RWPE2 (cell line): ENCODE results near the gene DOCK7.
A peak's percentile ranks its signal among the peaks of the same experiment; 100 is the strongest.

Experiments
- ATAC-seq: fragments of 200-7000 bp; cut with Tn5 transposase; 3 replicates; pipeline ENCODE4 v1.9.1; 2021; ENCODE audit warnings: low read depth
- DNase-seq: peaks from one replicate; pipeline ENCODE4 v3.0.0-alpha.2; 2020; ENCODE audit warnings: low spot score
- H3K27ac ChIP-seq: fragments of 450-650 bp; 2 replicates; pipeline ENCODE4 v1.5.1; 2017; ENCODE audit warnings: mild to moderate bottlenecking; ENCODE audit not compliant: poor library complexity, severe bottlenecking
- H3K27me3 ChIP-seq: fragments of 250-450 bp; sonication (Bioruptor Pico); 2 replicates; pipeline ENCODE4 v1.5.1; 2021; ENCODE audit warnings: mild to moderate bottlenecking, moderate library complexity; ENCODE audit not compliant: insufficient read depth, poor library complexity, severe bottlenecking
- H3K36me3 ChIP-seq: fragments of 250-450 bp; sonication (Bioruptor Pico); 2 replicates; pipeline ENCODE4 v1.5.1; 2020; ENCODE audit warnings: low read depth, mild to moderate bottlenecking, moderate library complexity
- H3K4me1 ChIP-seq: fragments of 250-450 bp; sonication (Bioruptor Pico); 2 replicates; pipeline ENCODE4 v1.5.1; 2021; ENCODE audit warnings: mild to moderate bottlenecking, moderate library complexity; ENCODE audit not compliant: insufficient read depth, poor library complexity, severe bottlenecking
- H3K4me3 ChIP-seq: fragments of 250-450 bp; sonication (Bioruptor Pico); 2 replicates; pipeline ENCODE4 v1.5.1; 2021; ENCODE audit warnings: mild to moderate bottlenecking, moderate library complexity; ENCODE audit not compliant: severe bottlenecking
- H3K9me3 ChIP-seq: fragments of 250-450 bp; sonication (Bioruptor Pico); 2 replicates; pipeline ENCODE4 v1.5.1; 2021; ENCODE audit warnings: mild to moderate bottlenecking, moderate library complexity; ENCODE audit not compliant: severe bottlenecking
- CTCF ChIP-seq: fragments of 450-650 bp; IDR thresholded peaks from one replicate; pipeline ENCODE4 v1.5.1; 2017; ENCODE audit warnings: mild to moderate bottlenecking, moderate library complexity; ENCODE audit not compliant: poor library complexity, severe bottlenecking

DOCK7 gene

GRCh38 chr1:62437273-62437940, 250.8 kb downstream of the DOCK7 start:
- Histone ChIP-seq H3K4me3 (peak overlapping the region; percentile 83), H3K27me3 (no peaks in the 10 kb centered on the region), H3K4me1 (no peaks in the 10 kb centered on the region), H3K36me3 (peaks cover 30% of the 10 kb centered on the region), H3K9me3 (no peaks in the 10 kb centered on the region), H3K27ac (peak overlapping the region; percentile 94)
- ATAC-seq, result no peak; the same call in 1 of the 3 replicates
- DNase-seq, result no peak
- TF ChIP-seq CTCF, result no peak

GRCh38 chr1:62436466-62437272, 251.5 kb downstream of the DOCK7 start, which contains the start of gene USP1:
TSS of gene USP1 (plus strand) at chr1:62437049. CDS start at chr1:62439868, 2,819 bp downstream.
- TF ChIP-seq CTCF, result no peak
- Histone ChIP-seq H3K36me3 (peaks cover 23% of the 10 kb centered on the region), H3K4me1 (no peaks in the 10 kb centered on the region), H3K27ac (peak within 1 kb of the TSS; percentile 94), H3K27me3 (no peaks in the 10 kb centered on the region), H3K9me3 (no peaks in the 10 kb centered on the region), H3K4me3 (peak within 1 kb of the TSS; percentile 83)
- DNase-seq (peak; percentile 99), ATAC-seq (peak; percentile 88)

- H3K4me1 ChIP-seq, result no peaks in the 10 kb centered on the region
- H3K9me3 ChIP-seq, result no peaks in the 10 kb centered on the region
- no peaks in the 10 kb centered on the region for H3K27me3 ChIP-seq
- peaks cover 17% of the 10 kb centered on the region for H3K36me3 ChIP-seq
- peak overlapping the region; percentile 83 for H3K4me3 ChIP-seq
- H3K27ac ChIP-seq, result peak overlapping the region; percentile 94
- no peak for TF ChIP-seq CTCF
- no peak; the same call in 2 of the 3 replicates for ATAC-seq
- no peak for DNase-seq
These were observed 252.1 kb downstream of the DOCK7 start for GRCh38 chr1:62436039-62436465.

- H3K9me3 ChIP-seq, result no peaks in the 10 kb centered on the region
- no peaks in the 10 kb centered on the region for H3K27me3 ChIP-seq
- peaks cover 11% of the 10 kb centered on the region for H3K36me3 ChIP-seq
- peak overlapping the region; percentile 94 for H3K27ac ChIP-seq
- TF ChIP-seq CTCF, result no peak
- DNase-seq (no peak), ATAC-seq (peak; percentile 3; the same call in 2 of the 3 replicates)
- no peaks in the 10 kb centered on the region for H3K4me1 ChIP-seq
- peak overlapping the region; percentile 83 for H3K4me3 ChIP-seq
These were observed 252.8 kb downstream of the DOCK7 start for GRCh38 chr1:62435231-62436038.
